NCI-H1092 (cell line): Measurements from ENCODE around the gene SEZ6L2.
"Not testable (repeated sequence)": the region's sequence is repeated elsewhere in the genome, so short reads cannot be mapped to it uniquely, and the experiment has no call there.

ENCODE experiments used
- DNase-seq: peaks from one replicate; lab custom pipeline; 2025; lab: John Stamatoyannopoulos, UW

Gene SEZ6L2

GRCh38 chr16:29891525-29892457, 7.6 kb downstream of the SEZ6L2 start:
- DNase-seq, result no peak

- not testable (repeated sequence) for DNase-seq
Observed at GRCh38 chr16:29889372-29889771, 10.0 kb downstream of the SEZ6L2 start.

GRCh38 chr16:29883987-29884386, 15.4 kb downstream of the SEZ6L2 start:
- DNase-seq, result no peak

GRCh38 chr16:29881050-29881449, 18.3 kb downstream of the SEZ6L2 start:
- no peak for DNase-seq

GRCh38 chr16:29878172-29878571, 21.2 kb downstream of the SEZ6L2 start:
- DNase-seq, result no peak

GRCh38 chr16:29877266-29877961, 21.9 kb downstream of the SEZ6L2 start:
- DNase-seq, result no peak

GRCh38 chr16:29876594-29877249, 22.6 kb downstream of the SEZ6L2 start:
- DNase-seq, result no peak

GRCh38 chr16:29876217-29876593, 23.1 kb downstream of the SEZ6L2 start:
- DNase-seq, result no peak

- DNase-seq, result no peak
Observed at GRCh38 chr16:29875206-29875605, 24.1 kb downstream of the SEZ6L2 start.

- DNase-seq, result no peak
Observed at GRCh38 chr16:29873319-29873718, 26.0 kb downstream of the SEZ6L2 start.

- no peak for DNase-seq
Observed at GRCh38 chr16:29871822-29872546, 27.4 kb downstream of the SEZ6L2 start.

GRCh38 chr16:29869067-29869466, 30.3 kb downstream of the SEZ6L2 start:
- DNase-seq, result not testable (repeated sequence)

GRCh38 chr16:29868396-29869009, 30.8 kb downstream of the SEZ6L2 start:
- DNase-seq, result no peak

GRCh38 chr16:29864205-29864604, 35.1 kb downstream of the SEZ6L2 start:
- DNase-seq, result no peak

- DNase-seq, result no peak
Observed at GRCh38 chr16:29863669-29863984, 35.7 kb downstream of the SEZ6L2 start.

GRCh38 chr16:29862884-29863668, 36.3 kb downstream of the SEZ6L2 start, which contains the start of gene CDIPT:
TSS of gene CDIPT (minus strand) at chr16:29863226. CDS start at chr16:29862857, 369 bp downstream.
- peak; percentile 96 for DNase-seq

GRCh38 chr16:29862383-29862883, 36.9 kb downstream of the SEZ6L2 start:
- DNase-seq, result no peak

GRCh38 chr16:29860218-29860617, 39.1 kb downstream of the SEZ6L2 start:
- no peak for DNase-seq

GRCh38 chr16:29858974-29859373, 40.4 kb downstream of the SEZ6L2 start:
- DNase-seq, result no peak

GRCh38 chr16:29858149-29858849, 41.1 kb downstream of the SEZ6L2 start:
- no peak for DNase-seq
